ENCODE measurements around the gene NFKB1. TPM values are rescaled to one million over a fixed set of nuclear protein-coding genes. Genes with fewer than 3 reads are reported as not detected.

The NFKB1 gene
- total RNA-seq, 6 experiments from 2014 or later = 21.7 to 31.3 (median 27.5) TPM

DNA sequence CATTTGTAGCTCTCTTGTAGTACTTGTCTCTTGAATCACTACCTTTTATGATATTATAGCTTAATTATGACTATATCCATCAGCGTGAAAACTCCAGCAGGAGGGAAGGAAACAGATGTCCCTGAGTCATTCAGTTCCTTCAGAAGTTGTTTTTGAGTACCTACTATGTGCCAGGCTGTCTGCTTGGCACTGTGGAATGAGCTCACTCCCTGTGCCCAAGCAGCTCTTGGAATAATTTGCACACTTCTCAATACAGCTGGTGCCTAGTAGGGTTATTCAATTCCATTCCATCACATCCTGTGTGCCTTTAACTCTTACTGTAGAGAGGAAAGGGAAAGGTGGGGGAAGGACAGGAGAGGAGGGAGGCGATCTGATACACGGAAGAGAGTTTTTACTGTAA, 77.1 kb downstream of the NFKB1 start:
- Mint-ChIP-seq H3K36me3 (ENCODE audit: low read depth) (peaks cover 22% of the 10 kb centered on the region), H3K27ac (no peak overlapping the region), H3K9me3 (no peaks in the 10 kb centered on the region), H3K4me1 (ENCODE audit: low read depth) (peaks cover 32% of the 10 kb centered on the region), H3K4me3 (no peak overlapping the region), H3K27me3 (ENCODE audit: insufficient read depth) (no peaks in the 10 kb centered on the region; the same call in 1 of the 2 replicates)
- TF ChIP-seq, protein P1, sequence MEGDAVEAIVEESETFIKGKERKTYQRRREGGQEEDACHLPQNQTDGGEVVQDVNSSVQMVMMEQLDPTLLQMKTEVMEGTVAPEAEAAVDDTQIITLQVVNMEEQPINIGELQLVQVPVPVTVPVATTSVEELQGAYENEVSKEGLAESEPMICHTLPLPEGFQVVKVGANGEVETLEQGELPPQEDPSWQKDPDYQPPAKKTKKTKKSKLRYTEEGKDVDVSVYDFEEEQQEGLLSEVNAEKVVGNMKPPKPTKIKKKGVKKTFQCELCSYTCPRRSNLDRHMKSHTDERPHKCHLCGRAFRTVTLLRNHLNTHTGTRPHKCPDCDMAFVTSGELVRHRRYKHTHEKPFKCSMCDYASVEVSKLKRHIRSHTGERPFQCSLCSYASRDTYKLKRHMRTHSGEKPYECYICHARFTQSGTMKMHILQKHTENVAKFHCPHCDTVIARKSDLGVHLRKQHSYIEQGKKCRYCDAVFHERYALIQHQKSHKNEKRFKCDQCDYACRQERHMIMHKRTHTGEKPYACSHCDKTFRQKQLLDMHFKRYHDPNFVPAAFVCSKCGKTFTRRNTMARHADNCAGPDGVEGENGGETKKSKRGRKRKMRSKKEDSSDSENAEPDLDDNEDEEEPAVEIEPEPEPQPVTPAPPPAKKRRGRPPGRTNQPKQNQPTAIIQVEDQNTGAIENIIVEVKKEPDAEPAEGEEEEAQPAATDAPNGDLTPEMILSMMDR (IDR thresholded peaks at IDR 0.05) = no peak
- DNase-seq = no peak

- H3K27ac Mint-ChIP-seq = no peak overlapping the region
- TF ChIP-seq, protein P1 (IDR thresholded peaks at IDR 0.05) = no peak
- H3K4me1 Mint-ChIP-seq (ENCODE audit: low read depth) = peaks cover 32% of the 10 kb centered on the region
- no peaks in the 10 kb centered on the region for H3K9me3 Mint-ChIP-seq
- no peak overlapping the region for H3K4me3 Mint-ChIP-seq
- no peaks in the 10 kb centered on the region; the same call in 1 of the 2 replicates for H3K27me3 Mint-ChIP-seq (ENCODE audit: insufficient read depth)
- H3K36me3 Mint-ChIP-seq (ENCODE audit: low read depth) = peaks cover 22% of the 10 kb centered on the region
- DNase-seq = no peak
Measured at GRCh38 chr4:102578819-102579218, 77.7 kb downstream of the NFKB1 start.

GRCh38 chr4:102579794-102580462, 78.8 kb downstream of the NFKB1 start:
- H3K27ac Mint-ChIP-seq = no peak overlapping the region
- peaks cover 22% of the 10 kb centered on the region for H3K4me1 Mint-ChIP-seq (ENCODE audit: low read depth)
- TF ChIP-seq, protein P1 (IDR thresholded peaks at IDR 0.05) = no peak
- H3K9me3 Mint-ChIP-seq = no peaks in the 10 kb centered on the region
- peaks cover 22% of the 10 kb centered on the region for H3K36me3 Mint-ChIP-seq (ENCODE audit: low read depth)
- DNase-seq = no peak
- no peaks in the 10 kb centered on the region; the same call in 1 of the 2 replicates for H3K27me3 Mint-ChIP-seq (ENCODE audit: insufficient read depth)
- H3K4me3 Mint-ChIP-seq = no peak overlapping the region

GRCh38 chr4:102580463-102580842, 79.3 kb downstream of the NFKB1 start:
- no peak for DNase-seq
- H3K4me3 Mint-ChIP-seq = no peak overlapping the region
- H3K27me3 Mint-ChIP-seq (ENCODE audit: insufficient read depth) = no peaks in the 10 kb centered on the region; the same call in 1 of the 2 replicates
- H3K9me3 Mint-ChIP-seq = no peaks in the 10 kb centered on the region
- peaks cover 22% of the 10 kb centered on the region for H3K36me3 Mint-ChIP-seq (ENCODE audit: low read depth)
- TF ChIP-seq, protein P1 (IDR thresholded peaks at IDR 0.05) = no peak
- peaks cover 22% of the 10 kb centered on the region for H3K4me1 Mint-ChIP-seq (ENCODE audit: low read depth)
- no peak overlapping the region for H3K27ac Mint-ChIP-seq

- TF ChIP-seq, protein P1 (IDR thresholded peaks at IDR 0.05) = no peak
- H3K36me3 Mint-ChIP-seq (ENCODE audit: low read depth) = peaks cover 8% of the 10 kb centered on the region
- H3K4me3 Mint-ChIP-seq = no peak overlapping the region
- no peaks in the 10 kb centered on the region for H3K27me3 Mint-ChIP-seq (ENCODE audit: insufficient read depth)
- no peaks in the 10 kb centered on the region for H3K9me3 Mint-ChIP-seq
- no peak for DNase-seq
- H3K27ac Mint-ChIP-seq = no peak overlapping the region
- peaks cover 14% of the 10 kb centered on the region for H3K4me1 Mint-ChIP-seq (ENCODE audit: low read depth)
Measured at GRCh38 chr4:102584091-102584490, 82.9 kb downstream of the NFKB1 start.

Measured in HFFc6 (cell line).